NCI-H1930 (cell line): ENCODE results near the gene LRRC30.
A peak's percentile ranks its signal among the peaks of the same experiment; 100 is the strongest.
"Not testable (repeated sequence)": the region's sequence is repeated elsewhere in the genome, so short reads cannot be mapped to it uniquely, and the experiment has no call there.

Experiments
- DNase-seq, 2 experiments: peaks; one replicate each; lab custom pipeline; 2025; lab: John Stamatoyannopoulos, UW

The LRRC30 gene

DNA sequence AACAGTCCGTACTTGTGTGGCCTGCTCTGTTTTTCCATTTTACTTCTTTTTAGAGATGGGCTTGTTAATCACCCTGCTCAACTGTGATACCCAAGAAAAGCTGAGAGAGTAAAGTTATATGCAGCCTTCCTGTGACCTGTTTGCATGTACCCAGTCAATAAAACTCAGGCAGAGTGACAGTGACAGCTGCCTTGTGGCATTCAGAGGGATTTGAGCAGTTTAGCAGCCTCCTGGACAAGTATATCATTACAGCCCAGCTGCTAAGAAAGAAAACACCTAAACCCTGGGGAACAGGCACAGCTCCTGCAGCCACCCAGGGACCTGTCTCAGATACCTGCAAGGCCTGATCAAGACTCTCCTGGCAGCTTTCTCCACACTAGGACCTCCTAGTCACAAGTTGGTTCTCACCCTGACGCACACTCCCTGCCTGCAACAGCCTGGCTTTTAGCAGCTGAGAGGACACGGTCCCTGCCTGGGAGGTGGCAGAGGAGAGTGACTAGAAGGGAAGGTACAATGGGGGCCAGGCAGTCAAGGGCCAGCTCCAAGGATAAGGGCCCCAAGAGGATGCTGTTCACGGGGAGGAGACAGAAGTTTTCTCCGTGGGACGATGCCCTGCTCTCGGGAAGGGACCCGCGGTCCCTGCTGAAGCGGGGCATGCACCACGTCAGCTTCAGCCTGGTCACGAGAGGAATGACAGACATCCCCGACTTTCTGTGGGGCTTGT, at the start of gene LRRC30:
TSS of gene LRRC30 (plus strand) at position 464 of the 724 bp plus-strand sequence. CDS start at position 514, 50 bp downstream.
- no peak for DNase-seq

DNA sequence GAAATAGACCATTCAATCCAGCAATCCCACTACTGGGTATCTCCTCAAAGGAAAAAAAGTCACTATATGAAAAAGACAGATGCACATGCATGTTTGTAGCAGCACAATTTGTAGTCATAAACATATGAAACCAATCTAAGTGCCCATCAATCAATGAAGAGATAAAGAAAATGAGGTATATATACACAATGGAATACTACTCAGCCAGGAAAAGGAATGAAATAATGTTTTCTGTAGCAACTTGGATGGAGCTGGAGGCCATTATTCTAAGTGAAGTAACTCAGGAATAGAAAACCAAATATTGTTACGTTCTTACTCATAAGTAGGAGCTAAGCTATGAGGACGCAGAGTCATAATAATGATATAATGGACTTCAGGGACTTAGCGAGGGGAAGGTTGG, 45.2 kb upstream of the LRRC30 start:
- no peak for DNase-seq

DNA sequence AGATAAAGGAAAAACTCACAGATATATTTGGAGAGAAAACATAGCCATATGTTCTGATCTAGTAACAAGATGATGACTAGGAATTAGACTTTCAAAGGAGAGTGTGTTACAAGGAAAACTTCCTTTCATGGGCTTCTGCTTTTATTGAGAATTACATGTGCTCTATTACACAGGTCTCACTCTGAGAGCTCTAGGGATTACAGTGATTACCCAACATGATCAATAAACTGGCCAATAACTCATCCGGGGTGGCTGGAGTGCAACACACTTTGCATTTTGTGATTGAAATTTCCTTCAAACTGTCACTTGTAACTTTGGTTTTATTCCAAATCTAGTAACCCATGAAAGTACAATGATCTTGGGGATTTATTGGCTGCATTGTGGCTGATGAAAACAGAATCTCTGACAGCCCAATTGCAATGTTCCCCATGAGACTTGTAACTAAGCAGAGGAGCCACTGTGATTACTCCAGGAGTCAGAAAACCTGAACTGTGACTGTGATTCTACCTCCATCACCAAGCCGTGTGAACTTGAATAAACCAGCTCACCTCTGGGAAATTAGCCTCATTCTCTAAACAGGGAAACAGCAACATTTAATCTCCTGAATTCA, 40.2 kb upstream of the LRRC30 start:
- DNase-seq = peak in 1 of 2 experiments; percentile 8

DNA sequence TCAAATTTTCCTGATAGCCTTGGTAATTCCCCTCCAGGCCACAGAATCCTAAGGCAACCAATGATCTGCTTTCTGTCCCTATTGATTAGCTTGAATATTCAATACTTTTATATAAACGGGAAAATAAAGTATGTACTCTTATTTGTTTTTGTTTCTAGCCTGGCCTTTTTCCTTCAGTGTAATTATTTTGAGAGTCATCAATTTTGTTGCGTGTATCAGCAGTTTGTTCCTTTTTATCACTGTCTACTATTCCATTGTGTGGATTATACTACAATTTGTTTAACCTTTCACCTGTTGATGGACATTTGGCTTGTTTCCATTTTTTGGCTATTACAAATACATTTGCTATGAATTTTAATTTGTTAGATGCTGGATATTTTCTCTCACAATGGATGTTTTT, 39.2 kb upstream of the LRRC30 start:
- no peak for DNase-seq

DNA sequence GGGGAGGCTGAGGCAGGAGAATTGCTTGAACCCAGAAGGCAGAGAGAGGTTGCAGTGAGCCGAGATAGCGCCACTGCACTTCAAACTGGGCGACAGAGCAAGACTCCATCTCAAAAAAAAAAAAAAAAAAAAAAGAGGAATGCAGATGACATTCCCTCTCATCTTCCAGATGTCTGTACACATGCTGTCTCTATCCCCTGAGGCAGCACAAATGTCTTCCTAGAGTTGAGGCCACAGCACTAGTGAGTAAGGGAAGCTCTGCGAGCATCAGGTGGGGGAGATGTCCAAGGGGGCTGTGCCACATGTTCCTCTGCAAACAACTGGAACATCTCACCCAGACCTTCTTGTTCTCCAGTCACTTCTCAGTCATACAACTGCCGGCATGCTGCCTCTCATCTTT, 35.6 kb upstream of the LRRC30 start:
- no peak for DNase-seq

DNA sequence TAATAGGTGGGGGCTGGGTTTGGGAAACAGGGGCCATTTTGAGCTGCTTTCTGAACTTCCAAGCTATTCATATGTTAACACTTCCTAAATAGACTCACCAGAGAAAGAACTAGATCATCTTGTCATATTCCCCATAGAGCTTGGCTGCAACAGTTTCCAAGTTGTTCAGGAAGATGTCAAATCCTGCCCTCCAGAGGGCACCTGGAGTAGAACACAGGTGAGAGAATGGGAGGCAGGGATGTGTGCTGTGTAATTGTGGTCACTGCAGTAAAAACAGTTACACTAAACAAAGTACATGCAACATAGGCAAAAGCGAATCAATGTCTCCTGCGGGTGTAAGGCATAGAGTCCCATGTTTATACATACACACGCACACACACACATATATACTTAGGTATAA, 34.5 kb upstream of the LRRC30 start:
- no peak for DNase-seq

DNA sequence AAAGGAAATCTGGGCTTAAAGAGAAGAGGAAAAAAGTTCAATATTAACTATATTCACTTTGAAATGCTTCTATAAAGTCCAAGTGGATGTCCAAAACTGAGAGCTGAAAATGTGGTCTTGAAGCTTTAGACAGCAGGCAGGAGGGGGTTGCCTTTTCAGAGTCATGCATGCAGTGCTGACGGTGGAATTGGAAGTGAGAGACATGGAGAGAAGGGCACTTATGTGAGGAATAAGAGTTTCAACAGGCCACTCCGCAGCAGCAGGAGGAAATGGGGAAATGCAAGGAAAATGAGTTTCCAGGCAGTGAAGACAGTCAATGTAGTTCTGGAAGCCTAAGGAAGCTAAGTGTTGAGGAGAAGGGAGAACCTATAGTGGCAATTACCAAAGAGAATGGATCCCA, 33.0 kb upstream of the LRRC30 start:
- DNase-seq = no peak

DNA sequence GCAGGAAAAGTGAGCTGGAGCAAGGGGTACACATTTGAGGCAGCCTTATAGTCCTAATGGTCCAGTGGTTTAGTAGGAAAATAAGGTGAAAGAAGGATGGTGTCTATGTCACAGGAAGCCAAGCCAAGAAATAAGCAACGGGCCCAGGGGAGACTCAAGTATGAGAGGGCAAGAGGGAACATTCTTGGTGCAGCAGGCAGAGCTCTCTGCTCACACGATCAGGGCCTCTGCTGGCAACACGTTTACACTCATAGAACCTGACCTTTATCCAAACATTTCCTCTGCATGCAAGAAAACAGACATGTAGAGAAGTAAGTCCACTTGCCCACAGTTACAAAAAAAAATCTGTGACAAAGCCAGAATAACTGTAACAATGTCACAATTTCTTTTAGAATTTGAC, 32.6 kb upstream of the LRRC30 start:
- DNase-seq = no peak

DNA sequence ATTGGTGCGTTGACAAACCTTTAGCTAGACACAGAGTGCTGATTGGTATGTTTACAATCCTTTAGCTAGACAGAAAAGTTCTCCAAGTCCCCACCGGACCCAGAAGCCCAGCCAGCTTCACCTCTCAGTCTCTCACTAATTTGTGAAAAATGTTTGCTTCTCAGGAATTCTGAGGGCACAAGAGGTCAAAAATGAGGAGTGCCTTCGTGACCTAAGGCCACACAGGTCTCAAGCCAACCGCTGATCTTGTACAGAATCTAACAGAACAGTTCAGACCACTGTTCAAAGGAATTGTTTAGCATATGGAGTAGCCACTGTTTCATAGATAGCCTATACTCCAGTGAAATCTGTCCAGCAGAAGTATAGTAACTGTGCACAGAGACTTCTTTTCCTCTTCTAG, 29.8 kb upstream of the LRRC30 start:
- no peak for DNase-seq

DNA sequence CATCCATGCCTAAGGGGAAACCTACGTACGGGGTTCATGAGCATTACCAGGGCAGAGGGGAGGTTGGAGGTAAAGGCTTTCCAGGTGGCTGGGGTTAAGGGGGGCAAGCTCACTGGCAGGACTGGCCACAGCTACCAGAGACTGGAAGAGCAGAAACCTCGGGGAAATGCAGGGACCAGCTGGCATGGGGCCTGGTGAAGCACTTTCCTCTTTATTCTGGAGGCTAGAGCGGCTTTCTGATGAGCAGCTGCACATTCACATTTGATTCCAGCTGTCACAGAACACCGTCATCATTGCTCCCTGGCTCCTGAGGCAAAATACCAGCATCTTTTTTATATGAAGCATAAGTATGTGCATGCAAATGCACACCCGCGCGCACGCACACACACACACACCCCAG, 28.7 kb upstream of the LRRC30 start:
- DNase-seq = no peak

DNA sequence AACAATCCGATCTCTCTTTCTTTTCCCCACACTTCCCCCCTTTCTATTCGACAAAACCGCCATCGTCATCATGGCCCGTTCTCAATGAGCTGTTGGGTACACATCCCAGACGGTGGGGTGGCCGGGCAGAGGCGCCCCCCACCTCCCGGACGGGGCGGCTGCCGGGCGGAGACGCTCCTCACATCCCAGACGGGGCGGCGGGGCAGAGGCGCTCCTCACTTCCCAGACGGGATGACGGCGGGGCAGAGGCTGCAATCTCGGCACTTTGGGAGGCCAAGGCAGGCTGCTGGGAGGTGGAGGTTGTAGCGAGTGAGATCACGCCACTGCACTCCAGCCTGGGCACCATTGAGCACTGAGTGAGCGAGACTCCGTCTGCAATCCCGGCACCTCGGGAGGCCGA, 27.3 kb upstream of the LRRC30 start:
- DNase-seq = not testable (repeated sequence)

DNA sequence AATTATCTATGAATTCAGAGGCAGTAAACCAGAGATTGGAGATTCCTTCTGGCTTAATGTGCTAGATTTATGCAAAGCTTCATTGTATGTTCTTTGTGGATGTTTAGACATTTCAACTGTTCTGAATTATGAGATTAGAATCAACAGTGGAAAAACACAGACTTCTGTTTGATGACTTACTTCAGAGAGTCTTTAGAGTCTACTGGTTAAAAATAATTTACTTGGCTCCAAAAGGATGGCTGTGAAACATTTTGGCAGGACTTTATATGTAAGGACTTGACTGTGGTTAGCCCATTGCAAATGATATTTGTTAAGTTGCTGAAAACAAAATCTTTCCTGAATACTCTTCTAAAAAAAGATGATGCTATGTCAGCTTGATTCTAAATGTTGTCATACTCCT, 25.5 kb upstream of the LRRC30 start:
- DNase-seq = no peak

DNA sequence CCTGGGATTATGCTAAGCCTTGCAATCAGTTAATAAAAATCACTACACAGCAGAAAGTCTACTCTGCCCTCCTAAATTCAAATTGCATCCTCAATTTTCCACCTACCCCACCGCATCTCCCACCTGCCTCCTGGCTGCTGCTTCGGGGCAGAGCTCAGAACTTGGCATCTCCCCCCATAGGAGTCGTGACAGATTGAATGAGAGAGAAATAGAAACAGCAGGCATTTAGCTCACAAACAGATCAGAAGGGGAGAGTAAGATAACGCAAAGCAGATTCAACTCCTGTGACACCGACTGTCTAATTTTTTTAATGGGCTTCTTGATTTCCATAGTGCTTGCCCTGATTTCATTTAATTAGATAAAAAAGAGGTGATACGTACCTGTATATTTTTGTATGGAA, 24.7 kb upstream of the LRRC30 start:
- DNase-seq = no peak

DNA sequence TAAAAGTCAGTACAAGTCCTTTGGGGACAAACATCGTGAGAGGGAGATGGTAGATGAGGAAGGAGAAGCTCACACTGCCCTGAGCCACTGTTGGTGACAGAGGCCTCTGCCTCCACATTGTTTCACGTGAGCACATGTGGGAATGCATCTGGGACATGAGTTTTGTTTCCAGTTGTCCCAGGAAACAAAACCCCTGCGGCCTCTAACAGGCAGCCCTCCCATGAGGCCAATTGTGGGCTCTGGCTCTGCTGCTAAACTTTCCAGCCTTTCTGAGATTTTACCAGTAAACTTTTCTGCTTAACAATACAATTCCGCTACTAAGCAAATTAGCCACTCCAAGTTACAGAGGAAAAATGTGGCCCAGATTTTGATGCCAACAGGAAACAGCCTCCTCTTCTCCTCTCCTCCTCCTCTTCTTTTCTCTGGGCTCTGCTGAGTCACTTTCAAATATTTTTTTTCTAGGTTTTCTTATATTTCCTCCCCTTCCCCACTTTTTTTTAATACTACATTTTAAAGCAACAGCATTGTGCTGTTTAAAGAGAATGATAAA, 23.4 kb upstream of the LRRC30 start:
- no peak for DNase-seq

DNA sequence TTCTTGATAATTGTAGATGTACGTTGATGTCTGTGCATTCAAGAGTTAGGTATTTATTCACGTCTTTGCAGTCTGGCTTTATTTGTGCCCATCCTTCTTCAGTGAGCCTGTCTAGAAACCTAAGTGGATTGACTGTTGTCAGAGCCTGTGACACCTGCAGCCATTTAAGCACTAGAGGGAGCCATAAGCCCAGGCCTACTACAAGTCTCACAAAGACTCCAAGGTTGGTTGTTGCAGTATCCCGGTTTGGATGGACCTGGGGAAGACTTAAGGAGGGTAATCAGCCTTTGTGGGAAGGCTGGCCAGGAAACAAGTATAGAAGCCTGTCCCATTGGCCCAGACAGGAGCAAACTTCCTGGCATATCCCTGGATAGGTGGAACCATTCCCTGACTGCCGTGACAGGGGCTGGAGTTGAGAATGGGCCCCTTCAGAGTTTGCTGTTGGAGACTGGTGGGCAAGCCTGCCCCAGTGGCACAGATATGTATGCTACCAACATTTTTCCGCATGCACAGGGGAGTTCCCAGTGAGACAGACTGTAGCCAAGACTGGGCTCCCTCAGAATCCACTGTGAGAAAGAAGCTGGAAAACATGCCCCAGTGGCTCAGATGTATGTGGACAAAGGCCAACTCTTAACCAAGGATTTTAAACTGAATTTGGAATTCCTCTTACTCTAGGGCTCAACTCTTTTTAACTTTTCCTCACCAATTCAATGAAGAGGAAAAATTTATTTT, 9.3 kb upstream of the LRRC30 start:
- peak; percentile 11 to 58 for DNase-seq

DNA sequence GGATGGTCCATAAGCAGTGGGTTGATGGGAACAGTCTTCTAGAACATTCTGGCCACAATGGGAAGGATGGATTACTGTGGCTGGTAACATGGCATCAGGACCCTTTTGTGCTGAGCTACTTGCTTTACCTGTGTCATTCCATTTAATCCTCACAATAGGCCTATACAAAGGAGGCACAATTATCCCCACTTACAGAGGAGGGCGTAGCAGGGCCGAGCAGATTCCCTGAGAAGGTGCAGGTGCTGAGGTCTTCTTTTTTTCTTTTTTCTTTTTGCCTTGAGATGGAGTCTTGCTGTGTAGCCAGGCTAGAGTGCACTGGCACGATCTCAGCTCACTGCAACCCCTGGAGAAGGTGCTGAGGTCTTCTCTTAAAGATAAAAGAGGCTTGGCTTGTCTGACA, 6.7 kb upstream of the LRRC30 start:
- DNase-seq = peak; percentile 0 to 9

DNA sequence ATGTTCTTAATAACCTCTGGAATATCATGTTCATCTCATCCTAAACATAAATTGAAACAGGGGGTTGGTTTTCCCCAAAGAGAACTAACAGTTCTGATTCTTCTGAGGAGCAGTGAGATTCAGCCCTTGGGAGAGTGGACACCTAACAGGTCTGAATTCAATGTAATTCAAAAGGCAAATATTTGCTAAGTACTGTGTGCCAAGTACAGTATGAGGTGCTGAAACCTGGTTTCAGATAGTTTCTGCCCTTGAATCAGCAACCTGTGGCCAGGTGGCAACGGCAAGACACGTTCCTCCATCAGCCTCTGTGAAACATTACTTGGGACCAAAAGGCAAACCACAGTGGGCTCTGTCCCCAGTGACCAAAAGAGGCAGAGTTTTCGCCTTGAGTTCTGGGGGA, 1.3 kb downstream of the LRRC30 start:
- DNase-seq = no peak

DNA sequence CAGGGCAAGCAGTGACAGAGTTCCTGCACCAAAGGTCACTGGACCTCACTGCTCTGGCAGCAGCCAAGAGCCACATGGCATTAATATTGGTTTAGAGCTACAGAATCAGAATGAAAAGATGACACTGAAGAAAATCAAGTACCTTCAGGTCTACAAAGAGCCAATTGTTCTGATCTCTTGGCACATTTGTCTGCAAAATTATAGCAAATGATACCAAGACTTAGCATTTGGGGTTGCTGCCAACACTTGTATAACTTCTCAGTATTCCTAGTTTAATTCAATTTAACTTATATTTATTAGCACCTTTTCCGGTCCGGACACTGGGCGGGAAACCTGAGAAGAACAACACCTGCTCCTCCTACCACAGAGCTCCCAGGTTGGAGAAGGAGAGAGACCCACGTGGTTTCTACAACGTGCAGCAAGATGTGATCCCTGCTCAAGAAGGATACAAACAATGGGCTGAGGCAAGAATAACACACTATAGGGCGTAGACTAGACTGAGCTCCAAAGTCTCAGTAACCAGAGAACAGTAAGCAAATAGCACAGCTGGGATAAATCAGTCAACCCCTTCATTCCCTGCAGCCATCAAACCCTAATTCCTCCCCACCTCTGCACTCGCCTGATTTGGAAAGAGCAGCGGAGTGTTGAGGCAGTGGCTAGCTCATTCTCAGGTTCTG, 2.4 kb downstream of the LRRC30 start:
- DNase-seq = no peak

DNA sequence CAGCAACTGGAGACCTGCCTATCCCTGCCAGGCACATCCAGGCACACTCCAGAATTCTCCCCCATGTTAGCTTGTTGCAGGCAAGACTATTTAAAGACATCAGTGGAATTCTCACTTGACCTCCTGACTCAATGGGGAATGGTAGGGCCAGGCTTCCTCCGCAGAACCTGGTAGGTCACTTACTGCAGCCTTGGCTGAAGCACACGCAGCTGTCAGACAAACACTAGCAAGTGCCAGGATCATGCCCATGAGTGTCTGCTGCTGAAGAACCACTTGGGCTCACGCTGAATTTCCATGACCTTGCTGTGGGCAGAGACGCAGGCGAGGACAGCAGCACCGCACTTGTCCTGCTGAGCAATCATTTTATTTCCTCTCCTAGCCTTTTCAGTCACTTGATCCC, 3.2 kb downstream of the LRRC30 start:
- no peak for DNase-seq

DNA sequence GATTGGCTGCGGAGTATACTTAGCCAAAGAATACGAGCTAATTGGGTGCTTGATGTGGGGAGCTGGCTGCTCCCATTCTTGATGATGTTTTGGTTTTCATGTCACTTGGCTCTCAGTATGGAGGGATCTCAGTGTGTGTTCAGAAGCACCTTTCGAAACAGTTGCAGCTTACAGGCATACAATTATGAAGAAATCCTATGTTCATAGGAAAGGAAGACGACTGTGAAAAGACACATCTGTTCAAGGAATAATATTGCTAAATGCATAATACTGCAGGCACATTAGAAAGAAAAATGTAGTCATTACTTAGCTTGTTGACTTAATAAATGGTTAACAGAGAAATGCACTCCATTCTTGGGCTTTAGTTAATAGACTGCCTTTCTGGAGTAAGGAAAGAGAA, 4.1 kb downstream of the LRRC30 start:
- no peak for DNase-seq

DNA sequence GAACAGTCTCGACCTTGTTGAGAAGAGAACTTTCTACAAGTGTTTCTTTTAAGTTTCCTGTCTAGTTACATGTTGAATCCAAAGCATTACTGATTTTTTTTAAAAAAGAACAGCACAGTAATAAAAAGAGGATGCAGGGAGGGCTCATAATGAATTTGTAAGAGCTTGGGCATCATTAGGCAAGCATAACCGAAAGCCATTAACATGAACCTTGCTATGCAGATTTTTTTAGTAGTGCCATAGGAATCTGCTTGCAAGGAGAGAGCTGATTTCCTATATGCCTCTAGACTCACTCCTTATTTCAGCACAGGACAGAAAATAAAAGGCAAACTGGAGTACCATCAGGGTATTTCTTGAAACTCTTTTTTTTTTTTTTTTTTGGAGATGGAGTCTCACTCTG, 5.2 kb downstream of the LRRC30 start:
- DNase-seq = no peak

DNA sequence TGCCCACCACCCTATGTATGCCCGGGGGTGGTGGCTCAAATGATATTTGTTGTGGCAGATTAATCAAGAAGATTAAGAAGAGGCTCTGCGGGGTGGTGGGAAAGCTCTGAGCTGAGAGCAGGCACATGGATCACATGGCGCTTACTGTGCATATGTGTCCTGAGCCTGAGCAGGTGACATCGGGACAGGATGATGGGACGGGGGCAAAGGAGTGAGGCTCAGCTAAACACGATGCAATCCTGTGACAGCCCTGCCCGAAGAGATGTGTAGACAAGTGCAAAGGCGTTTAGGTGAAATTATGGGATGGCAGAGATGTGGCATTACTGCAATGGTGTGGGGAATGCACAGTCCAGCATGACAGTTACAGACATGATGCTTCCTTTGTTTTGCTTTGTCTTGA, 6.0 kb downstream of the LRRC30 start:
- DNase-seq = no peak
